HepG2 (cell line): ENCODE data around the gene PIBF1. TPM values are rescaled to one million over a fixed set of nuclear protein-coding genes. Genes with fewer than 3 reads are reported as not detected.
A peak's percentile ranks its signal among the peaks of the same experiment; 100 is the strongest.

Experiments
- BRF2 ChIP-seq: sonication (generic); formaldehyde crosslinking; IDR thresholded peaks from 2 replicates; pipeline ENCODE4 v1.8.1; 2022; ENCODE audit warnings: mild to moderate bottlenecking, missing genetic modification reagents
- HHEX ChIP-seq: IDR thresholded peaks from 2 replicates; pipeline ENCODE4 v1.6.1; 2016; ENCODE audit warnings: control low read depth
- ISX ChIP-seq: sonication (generic); formaldehyde crosslinking; conservative IDR thresholded peaks from 2 replicates; pipeline ENCODE4 v1.5.0; 2020; ENCODE audit warnings: missing genetic modification reagents
- MXI1 ChIP-seq: IDR thresholded peaks from 3 replicates; pipeline ENCODE4 v1.6.1; 2012; ENCODE audit warnings: low read depth, low read length, inconsistent platforms, borderline replicate concordance
- RBM39 ChIP-seq: fragments of 200-400 bp; formaldehyde crosslinking; IDR thresholded peaks from one replicate; pipeline ENCODE4 v1.6.1; 2018; ENCODE audit warnings: antibody characterized with exemption, mild to moderate bottlenecking, low read depth, low read length; ENCODE audit not compliant: poor library complexity, severe bottlenecking
- SSRP1 ChIP-seq: IDR thresholded peaks from 2 replicates; pipeline ENCODE4 v1.6.1; 2016; ENCODE audit warnings: control low read depth
- STAT6 ChIP-seq: sonication (generic); formaldehyde crosslinking; IDR thresholded peaks from 2 replicates; pipeline ENCODE4 v1.4.0; 2020; ENCODE audit warnings: missing genetic modification reagents, mild to moderate bottlenecking, borderline replicate concordance
- TOPORS ChIP-seq: sonication (generic); formaldehyde crosslinking; IDR thresholded peaks from 2 replicates; pipeline ENCODE4 v1.8.0; 2023; ENCODE audit warnings: mild to moderate bottlenecking, missing genetic modification reagents
- ZNF121 ChIP-seq: sonication (generic); formaldehyde crosslinking; IDR thresholded peaks from 2 replicates; pipeline ENCODE4 v1.5.0; 2020; ENCODE audit warnings: mild to moderate bottlenecking, missing genetic modification reagents
- ZNF180 ChIP-seq: sonication (generic); formaldehyde crosslinking; IDR thresholded peaks from 2 replicates; pipeline ENCODE4 v1.4.0; 2020; ENCODE audit warnings: low read depth, missing genetic modification reagents, borderline replicate concordance
- ZNF251 ChIP-seq: sonication (generic); formaldehyde crosslinking; IDR thresholded peaks from 2 replicates; pipeline ENCODE4 v1.9.0; 2021; ENCODE audit warnings: mild to moderate bottlenecking, missing genetic modification reagents
- ZNF432 ChIP-seq: sonication (generic); formaldehyde crosslinking; IDR thresholded peaks from 2 replicates; pipeline ENCODE4 v1.5.0; 2020; ENCODE audit warnings: missing genetic modification reagents, mild to moderate bottlenecking, borderline replicate concordance
- ZNF749 ChIP-seq: sonication (generic); formaldehyde crosslinking; IDR thresholded peaks from 2 replicates; pipeline ENCODE4 v1.8.0; 2022; ENCODE audit warnings: mild to moderate bottlenecking, missing genetic modification reagents, moderate library complexity, borderline replicate concordance
- ZNF777 ChIP-seq: sonication (generic); formaldehyde crosslinking; IDR thresholded peaks from 2 replicates; pipeline ENCODE4 v1.4.0; 2020; ENCODE audit warnings: missing genetic modification reagents
- ZNF83 ChIP-seq: sonication (generic); formaldehyde crosslinking; IDR thresholded peaks from 2 replicates; pipeline ENCODE4 v1.4.0; 2020; ENCODE audit warnings: missing genetic modification reagents, mild to moderate bottlenecking, borderline replicate concordance
- ZNF879 ChIP-seq: sonication (generic); formaldehyde crosslinking; IDR thresholded peaks from 2 replicates; pipeline ENCODE4 v1.8.1; 2023; ENCODE audit warnings: missing genetic modification reagents
- polyA plus RNA-seq, 8 experiments: library from polyadenylated mRNA; depleted of rRNA in 3 of 8; stranded (reverse) in 7 of 8; unstranded in 1 of 8; fragments of >200 nt; fragmentation: Illumina TruSeq in 4 of 8; extraction: Trizol in 4 of 8; gene quantifications; 2 replicates each; pipeline versions ENCODE4 v1.2.1 to v1.2.3, GENCODE V29; 2011 to 2016; ENCODE audit warnings: low read depth in 4 of 8, missing spikeins in 1 of 8, mixed read lengths in 1 of 8; ENCODE audit not compliant: insufficient read depth in 1 of 8
- total RNA-seq, 5 experiments: library from RNA; depleted of rRNA; stranded (reverse); fragments of >200 nt; fragmentation: Illumina TruSeq; extraction: Trizol; gene quantifications; 2 replicates each; pipeline ENCODE4 v1.2.3, GENCODE V29; 2016; ENCODE audit warnings: low read depth in 1 of 5
- TF ChIP-seq, protein P1 (sequence below): sonication (generic); formaldehyde crosslinking; IDR thresholded peaks from 2 replicates; pipeline ENCODE4 v1.4.0; 2020; ENCODE audit warnings: missing genetic modification reagents
- TF ChIP-seq, protein P2 (sequence below): sonication (generic); formaldehyde crosslinking; IDR thresholded peaks from 2 replicates; pipeline ENCODE4 v1.5.0; 2020; ENCODE audit warnings: mild to moderate bottlenecking, missing genetic modification reagents
- TF ChIP-seq, protein P3 (sequence below): IDR thresholded peaks from 2 replicates; pipeline ENCODE4 v1.6.1; 2016

The PIBF1 gene
- total and polyA plus RNA-seq, 2 of the 13 experiments (the other 11 are each of a cell fraction or from before 2014, with no cell fraction given): 4.2 to 15.8 TPM

DNA sequence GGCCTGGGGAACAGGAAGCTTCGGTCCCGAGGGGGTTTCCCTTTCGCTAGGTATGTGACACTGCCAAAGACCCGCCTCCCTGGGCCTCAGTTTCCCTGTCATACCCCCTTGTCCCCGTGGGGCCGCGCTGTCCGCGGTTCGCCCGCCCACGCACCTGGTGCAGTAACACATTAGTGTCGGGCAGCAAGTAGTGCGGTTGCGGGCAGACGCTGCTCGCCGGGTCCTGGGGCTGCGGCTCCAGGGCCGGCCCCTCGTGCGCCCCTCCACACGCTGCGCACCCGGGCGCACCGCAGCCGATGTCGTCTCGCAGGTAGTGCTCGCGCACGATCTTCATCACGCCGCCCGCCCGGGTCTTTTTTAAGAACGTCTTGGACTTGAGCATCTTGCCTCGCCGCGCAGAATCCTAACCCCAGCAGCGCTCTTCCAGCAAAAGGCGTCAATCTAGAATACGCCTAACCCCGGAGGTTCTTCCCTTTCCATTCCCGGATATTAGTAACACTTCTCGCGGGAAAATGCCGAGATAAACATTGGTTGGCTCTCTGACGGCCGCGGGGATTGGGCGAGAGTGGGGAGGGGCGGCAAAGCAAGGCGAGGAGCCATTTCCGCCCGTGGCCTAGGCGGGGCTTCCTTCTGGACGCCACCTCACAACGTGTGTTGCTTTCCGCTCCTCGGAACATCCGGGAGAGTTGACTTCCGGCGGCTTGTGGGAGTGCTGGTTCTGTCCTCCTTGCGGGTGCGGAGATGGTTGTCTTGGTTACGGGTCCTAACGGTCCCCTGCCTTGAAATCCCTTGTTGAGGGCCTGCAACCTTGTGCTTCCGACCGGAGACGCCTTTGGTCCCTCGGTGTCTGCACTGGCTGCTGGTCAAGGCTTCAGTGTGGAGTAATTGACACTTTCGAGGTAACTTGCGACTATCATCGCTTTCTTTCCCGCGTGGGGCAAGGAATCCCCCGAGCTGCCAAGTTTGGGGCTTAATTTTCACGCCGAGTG lies at the start of gene PIBF1, which contains the start of gene DIS3 (continued):
- no peak for TF ChIP-seq BRF2 (CRISPR knock-in tag)
- 0 out of 2 replicates have a peak, but pooled peaks have one; percentile 65 for TF ChIP-seq ZNF749 (CRISPR knock-in tag)
- TF ChIP-seq ZNF83 (CRISPR knock-in tag): no peak
- no peak for TF ChIP-seq HHEX (CRISPR knock-in tag)
- no peak; the same call in 1 of the 2 replicates for TF ChIP-seq STAT6
- TF ChIP-seq, protein P1, sequence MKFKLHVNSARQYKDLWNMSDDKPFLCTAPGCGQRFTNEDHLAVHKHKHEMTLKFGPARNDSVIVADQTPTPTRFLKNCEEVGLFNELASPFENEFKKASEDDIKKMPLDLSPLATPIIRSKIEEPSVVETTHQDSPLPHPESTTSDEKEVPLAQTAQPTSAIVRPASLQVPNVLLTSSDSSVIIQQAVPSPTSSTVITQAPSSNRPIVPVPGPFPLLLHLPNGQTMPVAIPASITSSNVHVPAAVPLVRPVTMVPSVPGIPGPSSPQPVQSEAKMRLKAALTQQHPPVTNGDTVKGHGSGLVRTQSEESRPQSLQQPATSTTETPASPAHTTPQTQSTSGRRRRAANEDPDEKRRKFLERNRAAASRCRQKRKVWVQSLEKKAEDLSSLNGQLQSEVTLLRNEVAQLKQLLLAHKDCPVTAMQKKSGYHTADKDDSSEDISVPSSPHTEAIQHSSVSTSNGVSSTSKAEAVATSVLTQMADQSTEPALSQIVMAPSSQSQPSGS (CRISPR knock-in tag): 0 out of 2 replicates have a peak, but pooled peaks have one; percentile 36
- TF ChIP-seq ZNF251: no peak
- TF ChIP-seq, protein P2, sequence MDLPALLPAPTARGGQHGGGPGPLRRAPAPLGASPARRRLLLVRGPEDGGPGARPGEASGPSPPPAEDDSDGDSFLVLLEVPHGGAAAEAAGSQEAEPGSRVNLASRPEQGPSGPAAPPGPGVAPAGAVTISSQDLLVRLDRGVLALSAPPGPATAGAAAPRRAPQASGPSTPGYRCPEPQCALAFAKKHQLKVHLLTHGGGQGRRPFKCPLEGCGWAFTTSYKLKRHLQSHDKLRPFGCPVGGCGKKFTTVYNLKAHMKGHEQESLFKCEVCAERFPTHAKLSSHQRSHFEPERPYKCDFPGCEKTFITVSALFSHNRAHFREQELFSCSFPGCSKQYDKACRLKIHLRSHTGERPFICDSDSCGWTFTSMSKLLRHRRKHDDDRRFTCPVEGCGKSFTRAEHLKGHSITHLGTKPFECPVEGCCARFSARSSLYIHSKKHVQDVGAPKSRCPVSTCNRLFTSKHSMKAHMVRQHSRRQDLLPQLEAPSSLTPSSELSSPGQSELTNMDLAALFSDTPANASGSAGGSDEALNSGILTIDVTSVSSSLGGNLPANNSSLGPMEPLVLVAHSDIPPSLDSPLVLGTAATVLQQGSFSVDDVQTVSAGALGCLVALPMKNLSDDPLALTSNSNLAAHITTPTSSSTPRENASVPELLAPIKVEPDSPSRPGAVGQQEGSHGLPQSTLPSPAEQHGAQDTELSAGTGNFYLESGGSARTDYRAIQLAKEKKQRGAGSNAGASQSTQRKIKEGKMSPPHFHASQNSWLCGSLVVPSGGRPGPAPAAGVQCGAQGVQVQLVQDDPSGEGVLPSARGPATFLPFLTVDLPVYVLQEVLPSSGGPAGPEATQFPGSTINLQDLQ (CRISPR knock-in tag): no peak
- no peak for TF ChIP-seq ZNF777
- TF ChIP-seq ZNF879: no peak
- peak; percentile 73 for TF ChIP-seq RBM39
- TF ChIP-seq ZNF121 (CRISPR knock-in tag): no peak
- TF ChIP-seq ISX (CRISPR knock-in tag): 0 out of 2 replicates have a peak, but pooled peaks have one; percentile 64
- no peak for TF ChIP-seq SSRP1 (CRISPR knock-in tag)
- peak; percentile 64; the same call in 1 of the 2 replicates for TF ChIP-seq TOPORS (CRISPR knock-in tag)
- TF ChIP-seq ZNF432 (CRISPR knock-in tag): no peak
- no peak for TF ChIP-seq ZNF180 (CRISPR knock-in tag)
- peak; percentile 92; the same call in 2 of the 3 replicates for TF ChIP-seq MXI1
- TF ChIP-seq, protein P3, sequence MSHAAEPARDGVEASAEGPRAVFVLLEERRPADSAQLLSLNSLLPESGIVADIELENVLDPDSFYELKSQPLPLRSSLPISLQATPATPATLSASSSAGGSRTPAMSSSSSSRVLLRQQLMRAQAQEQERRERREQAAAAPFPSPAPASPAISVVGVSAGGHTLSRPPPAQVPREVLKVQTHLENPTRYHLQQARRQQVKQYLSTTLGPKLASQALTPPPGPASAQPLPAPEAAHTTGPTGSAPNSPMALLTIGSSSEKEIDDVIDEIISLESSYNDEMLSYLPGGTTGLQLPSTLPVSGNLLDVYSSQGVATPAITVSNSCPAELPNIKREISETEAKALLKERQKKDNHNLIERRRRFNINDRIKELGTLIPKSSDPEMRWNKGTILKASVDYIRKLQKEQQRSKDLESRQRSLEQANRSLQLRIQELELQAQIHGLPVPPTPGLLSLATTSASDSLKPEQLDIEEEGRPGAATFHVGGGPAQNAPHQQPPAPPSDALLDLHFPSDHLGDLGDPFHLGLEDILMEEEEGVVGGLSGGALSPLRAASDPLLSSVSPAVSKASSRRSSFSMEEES (CRISPR knock-in tag): no peak
